ENCODE measurements around the gene TNIK. TPM values are rescaled to one million over a fixed set of nuclear protein-coding genes. Genes with fewer than 3 reads are reported as not detected.
A peak's percentile ranks its signal among the peaks of the same experiment; 100 is the strongest.

Gene TNIK
- total and polyA plus RNA-seq, 2 of the 13 experiments (the other 11 are each of a cell fraction or from before 2014, with no cell fraction given) = 0.15 to 0.22 TPM

DNA sequence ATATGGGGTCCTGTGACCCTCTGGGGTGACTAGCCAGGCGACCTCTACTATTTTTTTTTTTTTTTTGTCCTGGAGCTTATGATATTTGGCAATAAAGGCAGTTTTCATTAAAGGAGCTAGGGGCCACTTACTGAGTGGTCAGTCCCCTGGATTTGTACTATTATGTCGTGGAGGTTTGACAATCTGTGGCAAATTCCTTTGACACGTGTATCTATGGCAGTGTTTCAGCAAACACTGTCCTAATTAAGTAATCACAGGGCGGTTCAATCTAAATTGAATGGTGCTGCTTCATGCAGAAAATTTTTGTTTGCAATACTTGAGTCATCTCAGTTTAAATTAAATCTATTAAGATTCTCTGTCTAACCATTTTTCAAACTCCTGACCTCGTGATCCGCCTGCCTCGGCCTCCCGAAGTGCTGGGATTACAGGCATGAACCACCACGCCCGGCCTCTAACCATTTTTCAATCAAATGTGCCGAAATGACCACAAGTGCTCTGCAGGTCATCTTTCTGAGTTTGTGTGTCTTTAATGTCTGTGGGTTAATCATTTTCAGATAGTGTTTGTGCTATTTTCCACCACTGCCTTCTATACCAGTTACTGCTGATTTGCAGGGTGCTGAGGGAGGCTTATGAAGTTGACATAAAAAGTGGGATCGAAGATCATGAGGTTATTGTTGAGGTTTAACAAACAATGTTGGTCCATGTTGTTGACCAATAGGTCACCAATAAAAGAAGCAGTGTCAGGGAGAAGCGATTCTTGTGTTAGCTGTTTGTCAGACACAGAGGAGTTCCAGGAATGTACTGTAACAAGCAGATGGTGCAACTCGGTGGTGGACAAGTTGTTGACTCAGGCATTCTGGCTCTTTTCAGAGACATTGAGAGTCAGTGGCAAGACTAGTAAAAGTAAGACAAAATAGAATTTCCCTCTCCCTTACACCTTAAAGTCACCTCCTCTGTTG lies 415.1 kb downstream of the TNIK start (continued):
- TF ChIP-seq SP5 (CRISPR knock-in tag; IDR thresholded peaks at IDR 0.05; ENCODE audit: borderline replicate concordance, low read depth) (peak; percentile 90), HNRNPK (IDR thresholded peaks at IDR 0.05; ENCODE audit: low read depth, low read length, poor library complexity, severe bottlenecking) (no peak), ARNT2 (CRISPR knock-in tag; IDR thresholded peaks at IDR 0.05; ENCODE audit: low read depth) (peak; percentile 43; the same call in 1 of the 2 replicates), TP53 (CRISPR knock-in tag; conservative IDR thresholded peaks at IDR 0.05) (peak; percentile 82; the same call in 1 of the 2 replicates), ZNF570 (CRISPR knock-in tag; IDR thresholded peaks at IDR 0.05; ENCODE audit: borderline replicate concordance) (no peak), SMAD3 (CRISPR knock-in tag; IDR thresholded peaks at IDR 0.05) (peak; percentile 98), PRPF4 (IDR thresholded peaks at IDR 0.05; ENCODE audit: low read depth, low read length, poor library complexity, severe bottlenecking) (no peak), ZNF503 (CRISPR knock-in tag; IDR thresholded peaks at IDR 0.05) (peak; percentile 97), SOX5 (CRISPR knock-in tag; IDR thresholded peaks at IDR 0.05; ENCODE audit: borderline replicate concordance) (peak; percentile 100), SRSF9 (IDR thresholded peaks at IDR 0.05; ENCODE audit: borderline replicate concordance, insufficient read depth, low read depth, low read length, poor library complexity, severe bottlenecking) (no peak), ZNF33B (CRISPR knock-in tag; IDR thresholded peaks at IDR 0.05) (no peak), THAP11 (CRISPR knock-in tag; IDR thresholded peaks at IDR 0.05) (peak; percentile 81), MXI1 (IDR thresholded peaks at IDR 0.05; ENCODE audit: borderline replicate concordance, low read depth, low read length) (0 out of 3 replicates have a peak, but pooled peaks have one; percentile 49), MEIS2 (CRISPR knock-in tag; IDR thresholded peaks at IDR 0.05) (peak; percentile 93), CEBPG (CRISPR knock-in tag; IDR thresholded peaks at IDR 0.05) (peak; percentile 97), GABPA (IDR thresholded peaks at IDR 0.05; ENCODE audit: low read depth, low read length) (no peak), GABPA (CRISPR knock-in tag; IDR thresholded peaks at IDR 0.05; ENCODE audit: low read depth) (peak; percentile 67)
- TF ChIP-seq, protein P1, sequence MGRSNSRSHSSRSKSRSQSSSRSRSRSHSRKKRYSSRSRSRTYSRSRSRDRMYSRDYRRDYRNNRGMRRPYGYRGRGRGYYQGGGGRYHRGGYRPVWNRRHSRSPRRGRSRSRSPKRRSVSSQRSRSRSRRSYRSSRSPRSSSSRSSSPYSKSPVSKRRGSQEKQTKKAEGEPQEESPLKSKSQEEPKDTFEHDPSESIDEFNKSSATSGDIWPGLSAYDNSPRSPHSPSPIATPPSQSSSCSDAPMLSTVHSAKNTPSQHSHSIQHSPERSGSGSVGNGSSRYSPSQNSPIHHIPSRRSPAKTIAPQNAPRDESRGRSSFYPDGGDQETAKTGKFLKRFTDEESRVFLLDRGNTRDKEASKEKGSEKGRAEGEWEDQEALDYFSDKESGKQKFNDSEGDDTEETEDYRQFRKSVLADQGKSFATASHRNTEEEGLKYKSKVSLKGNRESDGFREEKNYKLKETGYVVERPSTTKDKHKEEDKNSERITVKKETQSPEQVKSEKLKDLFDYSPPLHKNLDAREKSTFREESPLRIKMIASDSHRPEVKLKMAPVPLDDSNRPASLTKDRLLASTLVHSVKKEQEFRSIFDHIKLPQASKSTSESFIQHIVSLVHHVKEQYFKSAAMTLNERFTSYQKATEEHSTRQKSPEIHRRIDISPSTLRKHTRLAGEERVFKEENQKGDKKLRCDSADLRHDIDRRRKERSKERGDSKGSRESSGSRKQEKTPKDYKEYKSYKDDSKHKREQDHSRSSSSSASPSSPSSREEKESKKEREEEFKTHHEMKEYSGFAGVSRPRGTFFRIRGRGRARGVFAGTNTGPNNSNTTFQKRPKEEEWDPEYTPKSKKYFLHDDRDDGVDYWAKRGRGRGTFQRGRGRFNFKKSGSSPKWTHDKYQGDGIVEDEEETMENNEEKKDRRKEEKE (IDR thresholded peaks at IDR 0.05) = no peak
- TF ChIP-seq, protein P2, sequence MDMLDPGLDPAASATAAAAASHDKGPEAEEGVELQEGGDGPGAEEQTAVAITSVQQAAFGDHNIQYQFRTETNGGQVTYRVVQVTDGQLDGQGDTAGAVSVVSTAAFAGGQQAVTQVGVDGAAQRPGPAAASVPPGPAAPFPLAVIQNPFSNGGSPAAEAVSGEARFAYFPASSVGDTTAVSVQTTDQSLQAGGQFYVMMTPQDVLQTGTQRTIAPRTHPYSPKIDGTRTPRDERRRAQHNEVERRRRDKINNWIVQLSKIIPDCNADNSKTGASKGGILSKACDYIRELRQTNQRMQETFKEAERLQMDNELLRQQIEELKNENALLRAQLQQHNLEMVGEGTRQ (IDR thresholded peaks at IDR 0.05; ENCODE audit: low read depth, low read length) = no peak
- TF ChIP-seq, protein P2 (CRISPR knock-in tag; IDR thresholded peaks at IDR 0.05; ENCODE audit: borderline replicate concordance) = peak; percentile 43; the same call in 1 of the 2 replicates
- TF ChIP-seq, protein P3, sequence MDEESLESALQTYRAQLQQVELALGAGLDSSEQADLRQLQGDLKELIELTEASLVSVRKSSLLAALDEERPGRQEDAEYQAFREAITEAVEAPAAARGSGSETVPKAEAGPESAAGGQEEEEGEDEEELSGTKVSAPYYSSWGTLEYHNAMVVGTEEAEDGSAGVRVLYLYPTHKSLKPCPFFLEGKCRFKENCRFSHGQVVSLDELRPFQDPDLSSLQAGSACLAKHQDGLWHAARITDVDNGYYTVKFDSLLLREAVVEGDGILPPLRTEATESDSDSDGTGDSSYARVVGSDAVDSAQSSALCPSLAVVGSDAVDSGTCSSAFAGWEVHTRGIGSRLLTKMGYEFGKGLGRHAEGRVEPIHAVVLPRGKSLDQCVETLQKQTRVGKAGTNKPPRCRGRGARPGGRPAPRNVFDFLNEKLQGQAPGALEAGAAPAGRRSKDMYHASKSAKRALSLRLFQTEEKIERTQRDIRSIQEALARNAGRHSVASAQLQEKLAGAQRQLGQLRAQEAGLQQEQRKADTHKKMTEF (CRISPR knock-in tag; IDR thresholded peaks at IDR 0.05) = peak; percentile 99

All from HepG2 (cell line).